ENCODE measurements around the gene GRK5.
A peak's percentile ranks its signal among the peaks of the same experiment; 100 is the strongest.

The GRK5 gene

GRCh38 chr10:119406137-119406536 is 198.8 kb downstream of the GRK5 start:
- DNase-seq (ENCODE audit: low spot score), result no peak

- DNase-seq (ENCODE audit: low spot score), result no peak
Measured at GRCh38 chr10:119406601-119407253, 199.4 kb downstream of the GRK5 start.

GRCh38 chr10:119407254-119407777 is 199.9 kb downstream of the GRK5 start:
- DNase-seq (ENCODE audit: low spot score), result no peak

- no peak for DNase-seq (ENCODE audit: low spot score)
Measured at GRCh38 chr10:119408072-119408471, 200.7 kb downstream of the GRK5 start.

GRCh38 chr10:119408969-119409371 is 201.6 kb downstream of the GRK5 start:
- no peak for DNase-seq (ENCODE audit: low spot score)

- DNase-seq (ENCODE audit: low spot score), result no peak
Measured at GRCh38 chr10:119409385-119409784, 202.0 kb downstream of the GRK5 start.

GRCh38 chr10:119409906-119410305 is 202.5 kb downstream of the GRK5 start:
- DNase-seq (ENCODE audit: low spot score), result no peak

- no peak for DNase-seq (ENCODE audit: low spot score)
Measured at GRCh38 chr10:119410361-119411116, 203.2 kb downstream of the GRK5 start.

GRCh38 chr10:119412244-119413092 is 205.1 kb downstream of the GRK5 start:
- DNase-seq (ENCODE audit: low spot score), result no peak

GRCh38 chr10:119413093-119413453 is 205.7 kb downstream of the GRK5 start:
- DNase-seq (ENCODE audit: low spot score), result no peak

GRCh38 chr10:119413471-119414080 is 206.2 kb downstream of the GRK5 start:
- no peak for DNase-seq (ENCODE audit: low spot score)

GRCh38 chr10:119414081-119414611 is 206.8 kb downstream of the GRK5 start:
- DNase-seq (ENCODE audit: low spot score), result no peak

- no peak for DNase-seq (ENCODE audit: low spot score)
Measured at GRCh38 chr10:119415121-119415520, 207.8 kb downstream of the GRK5 start.

- no peak for DNase-seq (ENCODE audit: low spot score)
Measured at GRCh38 chr10:119415536-119416503, 208.4 kb downstream of the GRK5 start.

GRCh38 chr10:119416855-119417254 is 209.5 kb downstream of the GRK5 start:
- DNase-seq (ENCODE audit: low spot score), result peak; percentile 84

- DNase-seq (ENCODE audit: low spot score), result no peak
Measured at GRCh38 chr10:119417852-119418251, 210.5 kb downstream of the GRK5 start.

- no peak for DNase-seq (ENCODE audit: low spot score)
Measured at GRCh38 chr10:119418362-119418761, 211.0 kb downstream of the GRK5 start.

- no peak for DNase-seq (ENCODE audit: low spot score)
Measured at GRCh38 chr10:119419931-119420330, 212.6 kb downstream of the GRK5 start.

- DNase-seq (ENCODE audit: low spot score), result no peak
Measured at GRCh38 chr10:119420950-119421875, 213.8 kb downstream of the GRK5 start.
